Ovary (tissue), 9 donors: ENCODE results near the gene PXYLP1. TPM values are rescaled to one million over a fixed set of nuclear protein-coding genes. Genes with fewer than 3 reads are reported as not detected.

Source experiments
- DNase-seq, 5 donors: peaks; one replicate each; pipeline ENCODE4 v3.0.0-alpha.2; 2019 to 2020
- H3K27ac ChIP-seq, 2 donors: fragments of 200-600 bp; one replicate each; pipeline versions ENCODE4 v1.5.1 to v1.8.0; 2019 to 2022
- H3K27me3 ChIP-seq: fragments of 200-600 bp; one replicate; pipeline ENCODE4 v1.8.0; 2022
- H3K36me3 ChIP-seq: fragments of 200-600 bp; sonication (generic); one replicate; pipeline ENCODE4 v1.5.1; 2019
- H3K4me1 ChIP-seq: one replicate; pipeline ENCODE4 v1.8.1; 2013; ENCODE audit warnings: mild to moderate bottlenecking, moderate library complexity; ENCODE audit not compliant: insufficient read depth
- H3K4me3 ChIP-seq: fragments of 200-600 bp; sonication (generic); one replicate; pipeline ENCODE4 v1.5.1; 2017
- H3K9me3 ChIP-seq, 2 donors: fragments of 200-600 bp in 1 of 2; sonication (generic) in 1 of 2; one replicate each; pipeline versions ENCODE4 v1.5.1 to v1.8.1; 2013 to 2019; ENCODE audit warnings: mild to moderate bottlenecking in 1 of 2, moderate library complexity in 1 of 2
- CTCF ChIP-seq, 3 donors: fragments of 450-650 bp in 2 of 3; fragments of 200-600 bp in 1 of 3; IDR thresholded peaks; one replicate each; pipeline versions ENCODE4 v1.5.1 to v1.8.0; 2016 to 2022; ENCODE audit warnings: antibody characterized with exemption in 3 of 3, mild to moderate bottlenecking in 1 of 3
- EP300 ChIP-seq: sonication (generic); formaldehyde crosslinking; IDR thresholded peaks from one replicate; pipeline ENCODE4 v1.6.1; 2017; ENCODE audit warnings: antibody characterized with exemption
- POLR2A ChIP-seq: fragments of 450-650 bp; IDR thresholded peaks from one replicate; pipeline ENCODE4 v1.6.1; 2017; ENCODE audit warnings: antibody characterized with exemption, mild to moderate bottlenecking, moderate library complexity
- WGBS, 3 donors: extraction: QIAGEN DNeasy Blood & Tissue Kit in 1 of 3; methylation state at CpG; one replicate each; pipeline versions ENCODE4 v1.1.5 to v1.1.7; 2013 to 2017; 5-methylcytosine and 5-hydroxymethylcytosine counted together
- intact Hi-C, 4 donors: fragments of 100-400 bp; cut with DNase I; formaldehyde crosslinking; loops; one replicate each; pipeline versions ENCODE4 v1.11.0 to v1.15.1; 2022 to 2023
- polyA plus RNA-seq, 2 donors: library from polyadenylated mRNA; stranded (reverse); fragments of 200-250 nt in 1 of 2; fragments of 350-450 nt in 1 of 2; fragmentation: Illumina TruSeq in 1 of 2; extraction: RNeasy Lipid Tissue Mini Kit (QIAGEN cat#74804) in 1 of 2; gene quantifications; one replicate each; pipeline ENCODE4 v1.2.3, GENCODE V29; 2013 to 2014
- total RNA-seq, 7 donors: library from RNA; depleted of rRNA in 2 of 7; stranded (reverse); fragments of >200 nt in 2 of 7; fragmentation: NEBNext Ultra II Directional in 3 of 7; extraction: Animal tissue kit (Norgen Biotek cat#: 25700) in 3 of 7; gene quantifications; one replicate each; pipeline versions ENCODE4 v1.1.0 to v1.2.4, GENCODE V29; 2016 to 2023
- donor health status: DM: no; HTN: no; CAD: no; lungs with moderate emphysema.
- donor health status: DM: no; HTN: no; CAD: no.
- donor health status: Bipolar disorder and iron deficiency.
- donor health status: DM: yes; HTN: yes; CAD: no.
- donor health status: DM: no; HTN: no; CAD: no.
- donor health status: DM: yes; HTN: yes; CAD: no.

The PXYLP1 gene
- total and polyA plus RNA-seq, 9 donors: 6.5 to 23.0 (median 15.7) TPM

- DNase-seq: no peak
These were observed 85.2 kb downstream of the PXYLP1 start for GRCh38 chr3:141316851-141317250.

GRCh38 chr3:141320399-141321108, 88.9 kb downstream of the PXYLP1 start:
- Histone ChIP-seq H3K36me3 (no peaks in the 10 kb centered on the region), H3K4me1 (no peaks in the 10 kb centered on the region), H3K9me3 (no peaks in the 10 kb centered on the region), H3K27me3 (no peaks in the 10 kb centered on the region), H3K4me3 (no peak overlapping the region), H3K27ac (no peak overlapping the region)
- no peak for TF ChIP-seq POLR2A
- TF ChIP-seq EP300: no peak
- TF ChIP-seq CTCF (IDR thresholded peaks at IDR 0.05): no peak
- intact Hi-C loops: no loop called here
- no peak for DNase-seq

More at GRCh38 chr3:141316851-141317250, 85.2 kb downstream of the PXYLP1 start:
- H3K27ac ChIP-seq: no peak overlapping the region
- intact Hi-C loops: no loop called here
- H3K36me3 ChIP-seq: no peaks in the 10 kb centered on the region
- H3K4me3 ChIP-seq: no peak overlapping the region
- no peaks in the 10 kb centered on the region for H3K9me3 ChIP-seq
- H3K27me3 ChIP-seq: no peaks in the 10 kb centered on the region
- H3K4me1 ChIP-seq: peaks cover 3% of the 10 kb centered on the region
- 95 to 98% (median 97%) methylated on average over 1 of the region's 1 CpG for WGBS, 3 donors
- TF ChIP-seq CTCF (IDR thresholded peaks at IDR 0.05) (no peak), EP300 (no peak), POLR2A (no peak)

GRCh38 chr3:141321109-141321497, 89.5 kb downstream of the PXYLP1 start:
- no peak for DNase-seq
- no peaks in the 10 kb centered on the region for H3K27me3 ChIP-seq
- H3K27ac ChIP-seq: no peak overlapping the region
- 81 to 96% (median 96%) methylated on average over 1 of the region's 1 CpG for WGBS, 3 donors
- no peaks in the 10 kb centered on the region for H3K9me3 ChIP-seq
- intact Hi-C loops: no loop called here
- no peak overlapping the region for H3K4me3 ChIP-seq
- no peaks in the 10 kb centered on the region for H3K4me1 ChIP-seq
- TF ChIP-seq CTCF (IDR thresholded peaks at IDR 0.05): no peak
- TF ChIP-seq EP300: no peak
- no peak for TF ChIP-seq POLR2A
- no peaks in the 10 kb centered on the region for H3K36me3 ChIP-seq

GRCh38 chr3:141323936-141324704, 92.5 kb downstream of the PXYLP1 start:
- WGBS, 3 donors: 90 to 91% (median 91%) methylated on average over 4 of the region's 4 CpGs
- Histone ChIP-seq H3K4me3 (no peak overlapping the region), H3K27ac (no peak overlapping the region), H3K4me1 (no peaks in the 10 kb centered on the region), H3K36me3 (no peaks in the 10 kb centered on the region), H3K9me3 (no peaks in the 10 kb centered on the region), H3K27me3 (no peaks in the 10 kb centered on the region)
- DNase-seq: no peak
- TF ChIP-seq EP300 (no peak), CTCF (IDR thresholded peaks at IDR 0.05) (no peak), POLR2A (no peak)
- intact Hi-C loops: no loop called here
